GM19463 (cell line): ENCODE data around the gene CARS1.

Experiments used
- ATAC-seq: cut with Tn5 transposase; IDR thresholded peaks from one replicate; pipeline ENCODE4 v1.9.1; 2021; ENCODE audit warnings: mild to moderate bottlenecking, moderate library complexity; ENCODE audit not compliant: unreplicated experiment

The CARS1 gene

DNA sequence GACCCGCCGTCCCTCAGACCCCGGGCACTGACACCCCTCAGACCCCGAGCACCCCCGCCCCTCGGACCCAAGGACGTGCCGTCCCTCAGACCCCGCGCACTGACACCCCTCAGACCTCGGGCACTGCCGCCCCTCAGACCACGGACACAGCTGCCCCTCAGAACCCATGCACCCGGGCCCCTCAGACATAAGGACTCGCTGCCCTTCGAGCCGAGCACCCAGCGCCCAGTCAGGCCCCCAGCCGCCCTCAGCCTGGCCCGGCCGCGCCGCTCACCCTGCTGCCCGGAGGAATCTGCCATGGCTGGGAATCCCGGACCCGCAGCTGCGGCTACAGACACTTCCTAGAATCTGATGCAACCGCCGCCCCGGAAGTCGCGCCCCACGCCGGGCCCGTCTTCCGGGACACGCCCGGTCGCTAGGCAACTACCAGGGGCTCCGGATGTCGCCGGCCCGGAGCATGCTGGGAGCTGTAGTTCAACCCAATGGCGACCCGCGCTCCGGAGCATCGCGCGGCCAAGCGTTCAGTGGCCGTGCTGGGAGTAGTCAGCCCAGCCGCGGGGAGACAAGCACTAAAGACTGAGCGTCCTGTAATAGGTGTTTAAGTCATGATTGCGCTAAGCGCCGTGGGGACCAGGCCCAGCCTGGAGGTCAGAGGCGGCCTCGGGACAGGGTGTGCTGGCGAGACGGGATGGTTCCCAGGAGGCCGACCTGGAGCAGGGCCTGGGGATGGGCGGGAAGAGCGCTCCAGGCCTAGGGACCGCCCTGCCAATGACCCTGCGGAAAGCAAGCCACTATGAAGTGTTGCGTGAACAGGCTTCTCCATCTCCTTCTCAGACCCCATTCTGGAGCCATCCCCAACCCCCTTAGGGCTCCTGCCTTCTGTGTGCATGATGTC lies at the start of gene CARS1:
Gene CARS1, minus strand, starts transcription at position 355 of the 895 bp plus-strand sequence. Its CDS starts 56 bp downstream, at position 299.
- ATAC-seq = peak; percentile 98

GRCh38 chr11:3105791-3106735 lies 48.8 kb upstream of the CARS1 start:
- no peak for ATAC-seq

GRCh38 chr11:3104961-3105790 lies 48.0 kb upstream of the CARS1 start:
- ATAC-seq = no peak

GRCh38 chr11:3104051-3104714 lies 47.0 kb upstream of the CARS1 start:
- no peak for ATAC-seq

DNA sequence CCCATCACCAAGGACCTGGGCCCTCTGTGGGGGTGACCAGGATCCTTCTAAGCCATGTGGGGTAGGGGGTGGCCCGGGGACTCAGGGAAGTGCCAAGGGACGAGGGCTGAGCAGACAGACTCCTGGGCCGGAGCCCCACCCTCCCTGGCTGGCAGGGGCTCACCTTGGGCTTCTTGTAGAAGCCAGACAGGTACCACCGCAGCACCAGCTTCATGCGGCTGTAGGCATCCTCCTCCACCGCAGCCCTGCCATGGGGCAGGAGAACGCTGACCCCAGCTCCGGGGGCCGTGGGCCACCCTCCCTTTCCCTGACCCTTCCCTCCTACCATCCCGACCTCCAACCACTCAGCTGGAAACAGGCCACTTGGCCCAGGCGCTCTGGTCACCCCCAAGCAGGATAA lies 45.9 kb upstream of the CARS1 start:
- no peak for ATAC-seq

- ATAC-seq = no peak
Measured at GRCh38 chr11:3102641-3102921, 45.4 kb upstream of the CARS1 start.

GRCh38 chr11:3101921-3102640 lies 44.9 kb upstream of the CARS1 start:
- ATAC-seq = no peak

GRCh38 chr11:3099178-3099577 lies 42.0 kb upstream of the CARS1 start:
- no peak for ATAC-seq

DNA sequence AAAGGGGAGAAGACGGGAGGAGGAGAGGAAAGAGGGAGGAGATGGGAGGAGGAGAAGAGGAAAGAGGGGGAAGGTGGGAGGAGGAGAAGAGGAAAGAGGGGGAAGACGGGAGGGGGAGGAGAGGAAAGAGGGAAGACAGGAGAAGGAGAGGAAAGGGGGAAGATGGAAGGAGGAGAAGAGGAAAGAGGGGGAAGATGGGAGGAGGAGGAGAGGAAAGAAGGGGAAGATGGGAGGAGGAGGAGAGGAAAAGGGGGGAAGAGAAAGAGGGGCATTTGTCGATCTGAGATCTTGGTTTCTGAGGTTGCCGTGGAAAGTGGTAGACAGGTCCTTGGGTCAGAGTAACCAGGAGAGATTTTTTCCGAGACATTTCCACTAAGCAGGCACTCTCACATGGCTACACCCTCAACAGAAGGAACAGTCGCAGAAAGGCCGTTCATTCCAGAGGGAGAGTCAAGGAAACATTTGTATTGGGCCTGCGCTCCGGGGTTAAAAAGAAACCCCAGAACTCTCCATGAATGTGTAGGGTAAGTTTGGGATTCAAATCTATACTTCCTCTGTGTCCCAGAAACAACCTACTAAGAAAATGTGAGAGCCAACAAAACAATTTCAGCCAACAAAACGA lies 39.8 kb upstream of the CARS1 start:
- ATAC-seq = no peak

GRCh38 chr11:3095712-3096361 lies 38.6 kb upstream of the CARS1 start:
- no peak for ATAC-seq

GRCh38 chr11:3094223-3094824 lies 37.1 kb upstream of the CARS1 start:
- no peak for ATAC-seq

GRCh38 chr11:3093281-3094191 lies 36.3 kb upstream of the CARS1 start:
- no peak for ATAC-seq

GRCh38 chr11:3092603-3093141 lies 35.4 kb upstream of the CARS1 start:
- no peak for ATAC-seq

DNA sequence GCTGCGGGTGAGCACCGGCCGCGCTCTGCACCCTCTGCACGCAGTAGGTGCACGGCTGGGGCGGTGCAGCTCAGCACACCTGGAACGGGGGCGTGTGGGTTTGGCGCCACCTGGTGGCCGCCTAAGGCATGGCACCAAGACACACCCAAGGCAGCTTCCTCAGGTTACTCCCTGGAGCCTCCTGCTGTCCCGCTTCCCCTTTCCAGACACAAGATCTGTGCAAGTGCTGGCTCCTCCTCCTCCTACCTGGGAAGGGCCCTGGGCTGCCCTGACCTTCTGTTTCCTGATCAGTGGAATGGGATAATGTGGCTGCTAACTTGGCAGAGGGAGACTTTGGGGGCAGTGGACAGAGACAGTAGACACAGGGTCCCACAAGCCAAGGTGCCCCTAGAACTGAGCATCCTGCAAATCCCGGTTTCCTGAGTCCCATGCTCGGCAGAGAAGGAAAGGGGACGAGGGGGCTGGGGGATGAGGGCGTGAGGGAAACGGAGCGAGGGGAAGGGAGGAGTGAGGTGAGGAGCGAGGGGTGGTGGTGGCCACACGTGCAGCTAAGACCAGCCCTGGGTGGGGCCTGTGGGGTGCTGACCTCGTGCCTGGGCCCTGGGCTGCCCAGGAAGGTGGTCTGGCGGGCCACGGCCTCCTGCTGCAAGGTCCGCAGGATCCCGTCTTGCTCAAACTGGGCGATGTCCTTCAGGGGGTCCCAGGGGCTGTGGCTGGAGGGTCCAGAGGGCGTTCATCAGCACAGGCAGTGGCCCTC lies 34.8 kb upstream of the CARS1 start:
- peak; percentile 61 for ATAC-seq

GRCh38 chr11:3091081-3091845 lies 34.0 kb upstream of the CARS1 start:
- ATAC-seq = no peak
